SK-N-SH (cell line): ENCODE results near the gene IL18BP. TPM values are rescaled to one million over a fixed set of nuclear protein-coding genes. Genes with fewer than 3 reads are reported as not detected.

Experiments
- ELF1 ChIP-seq: IDR thresholded peaks from 2 replicates; pipeline ENCODE4 v1.4.0; 2012
- EP300 ChIP-seq, 2 experiments: IDR thresholded peaks; 2 replicates each; pipeline versions ENCODE4 v1.4.0 to v1.6.1; 2012; ENCODE audit warnings: borderline replicate concordance in 1 of 2, low read depth in 1 of 2, low read length in 1 of 2
- EZH2phosphoT487 ChIP-seq: fragments of 200-600 bp; sonication (generic); IDR thresholded peaks from 2 replicates; pipeline ENCODE4 v1.6.1; 2017; ENCODE audit warnings: low read depth, mixed run types, mild to moderate bottlenecking, antibody characterized with exemption, moderate library complexity, borderline replicate concordance
- FOXM1 ChIP-seq: IDR thresholded peaks from 2 replicates; pipeline ENCODE4 v1.4.0; 2012; ENCODE audit warnings: low read depth, mild to moderate bottlenecking
- MEF2A ChIP-seq: IDR thresholded peaks from 2 replicates; pipeline ENCODE4 v1.4.0; 2012; ENCODE audit warnings: low read depth, borderline replicate concordance
- NFIC ChIP-seq: IDR thresholded peaks from 2 replicates; pipeline ENCODE4 v1.4.0; 2012; ENCODE audit warnings: borderline replicate concordance
- NRF1 ChIP-seq: IDR thresholded peaks from 2 replicates; pipeline ENCODE4 v1.6.1; 2012; ENCODE audit warnings: low read depth, mild to moderate bottlenecking, low read length
- polyA plus RNA-seq, 3 experiments: library from polyadenylated mRNA; depleted of rRNA; stranded (reverse); fragments of >200 nt; gene quantifications; 2 replicates each; pipeline ENCODE4 v1.2.3, GENCODE V29; 2012
- TF ChIP-seq, protein P1 (sequence below): IDR thresholded peaks from 2 replicates; pipeline ENCODE4 v1.4.0; 2012; ENCODE audit warnings: low read depth, borderline replicate concordance
- TF ChIP-seq, protein P2 (sequence below): IDR thresholded peaks from 2 replicates; pipeline ENCODE4 v1.6.1; 2012; ENCODE audit warnings: mild to moderate bottlenecking, low read depth, low read length, moderate library complexity
- TF ChIP-seq, protein P3 (sequence below): IDR thresholded peaks from 2 replicates; pipeline ENCODE4; 2012
- TF ChIP-seq, protein P4 (sequence below): IDR thresholded peaks from 2 replicates; pipeline ENCODE4 v1.4.0; 2012; ENCODE audit warnings: low read depth
- TF ChIP-seq, protein P5 (sequence below): fragments of 200-600 bp; sonication (generic); IDR thresholded peaks from 2 replicates; pipeline ENCODE4 v1.6.1; 2017; ENCODE audit warnings: antibody characterized with exemption, mild to moderate bottlenecking, moderate library complexity

The IL18BP gene
- polyA plus RNA-seq, 1 of the 3 experiments (the other 2 are of a cell fraction), result 5.0 TPM

DNA sequence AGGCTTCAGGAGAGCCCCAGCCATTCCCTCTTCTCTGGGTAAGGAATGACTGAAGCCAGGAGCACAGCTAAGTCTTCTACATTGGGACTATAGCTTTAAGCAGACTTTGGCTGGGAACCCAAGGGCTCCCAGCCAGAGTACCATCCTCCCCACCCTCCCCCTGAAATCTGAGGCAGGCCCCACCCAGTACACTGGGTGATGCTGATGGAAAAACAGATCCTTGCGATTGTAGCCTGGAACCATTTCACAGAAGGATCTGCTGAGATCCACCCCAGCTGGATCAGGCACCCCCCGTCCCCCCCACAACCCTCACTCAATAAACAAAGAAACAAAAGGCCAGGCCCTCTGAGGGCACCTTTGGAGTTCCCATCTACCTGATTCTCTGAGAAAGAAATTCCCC is 39.8 kb downstream of the IL18BP start (continued):
- TF ChIP-seq, protein P1, sequence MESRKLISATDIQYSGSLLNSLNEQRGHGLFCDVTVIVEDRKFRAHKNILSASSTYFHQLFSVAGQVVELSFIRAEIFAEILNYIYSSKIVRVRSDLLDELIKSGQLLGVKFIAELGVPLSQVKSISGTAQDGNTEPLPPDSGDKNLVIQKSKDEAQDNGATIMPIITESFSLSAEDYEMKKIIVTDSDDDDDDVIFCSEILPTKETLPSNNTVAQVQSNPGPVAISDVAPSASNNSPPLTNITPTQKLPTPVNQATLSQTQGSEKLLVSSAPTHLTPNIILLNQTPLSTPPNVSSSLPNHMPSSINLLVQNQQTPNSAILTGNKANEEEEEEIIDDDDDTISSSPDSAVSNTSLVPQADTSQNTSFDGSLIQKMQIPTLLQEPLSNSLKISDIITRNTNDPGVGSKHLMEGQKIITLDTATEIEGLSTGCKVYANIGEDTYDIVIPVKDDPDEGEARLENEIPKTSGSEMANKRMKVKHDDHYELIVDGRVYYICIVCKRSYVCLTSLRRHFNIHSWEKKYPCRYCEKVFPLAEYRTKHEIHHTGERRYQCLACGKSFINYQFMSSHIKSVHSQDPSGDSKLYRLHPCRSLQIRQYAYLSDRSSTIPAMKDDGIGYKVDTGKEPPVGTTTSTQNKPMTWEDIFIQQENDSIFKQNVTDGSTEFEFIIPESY, result no peak
- TF ChIP-seq, protein P2, sequence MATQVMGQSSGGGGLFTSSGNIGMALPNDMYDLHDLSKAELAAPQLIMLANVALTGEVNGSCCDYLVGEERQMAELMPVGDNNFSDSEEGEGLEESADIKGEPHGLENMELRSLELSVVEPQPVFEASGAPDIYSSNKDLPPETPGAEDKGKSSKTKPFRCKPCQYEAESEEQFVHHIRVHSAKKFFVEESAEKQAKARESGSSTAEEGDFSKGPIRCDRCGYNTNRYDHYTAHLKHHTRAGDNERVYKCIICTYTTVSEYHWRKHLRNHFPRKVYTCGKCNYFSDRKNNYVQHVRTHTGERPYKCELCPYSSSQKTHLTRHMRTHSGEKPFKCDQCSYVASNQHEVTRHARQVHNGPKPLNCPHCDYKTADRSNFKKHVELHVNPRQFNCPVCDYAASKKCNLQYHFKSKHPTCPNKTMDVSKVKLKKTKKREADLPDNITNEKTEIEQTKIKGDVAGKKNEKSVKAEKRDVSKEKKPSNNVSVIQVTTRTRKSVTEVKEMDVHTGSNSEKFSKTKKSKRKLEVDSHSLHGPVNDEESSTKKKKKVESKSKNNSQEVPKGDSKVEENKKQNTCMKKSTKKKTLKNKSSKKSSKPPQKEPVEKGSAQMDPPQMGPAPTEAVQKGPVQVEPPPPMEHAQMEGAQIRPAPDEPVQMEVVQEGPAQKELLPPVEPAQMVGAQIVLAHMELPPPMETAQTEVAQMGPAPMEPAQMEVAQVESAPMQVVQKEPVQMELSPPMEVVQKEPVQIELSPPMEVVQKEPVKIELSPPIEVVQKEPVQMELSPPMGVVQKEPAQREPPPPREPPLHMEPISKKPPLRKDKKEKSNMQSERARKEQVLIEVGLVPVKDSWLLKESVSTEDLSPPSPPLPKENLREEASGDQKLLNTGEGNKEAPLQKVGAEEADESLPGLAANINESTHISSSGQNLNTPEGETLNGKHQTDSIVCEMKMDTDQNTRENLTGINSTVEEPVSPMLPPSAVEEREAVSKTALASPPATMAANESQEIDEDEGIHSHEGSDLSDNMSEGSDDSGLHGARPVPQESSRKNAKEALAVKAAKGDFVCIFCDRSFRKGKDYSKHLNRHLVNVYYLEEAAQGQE, result no peak
- TF ChIP-seq, protein P3, sequence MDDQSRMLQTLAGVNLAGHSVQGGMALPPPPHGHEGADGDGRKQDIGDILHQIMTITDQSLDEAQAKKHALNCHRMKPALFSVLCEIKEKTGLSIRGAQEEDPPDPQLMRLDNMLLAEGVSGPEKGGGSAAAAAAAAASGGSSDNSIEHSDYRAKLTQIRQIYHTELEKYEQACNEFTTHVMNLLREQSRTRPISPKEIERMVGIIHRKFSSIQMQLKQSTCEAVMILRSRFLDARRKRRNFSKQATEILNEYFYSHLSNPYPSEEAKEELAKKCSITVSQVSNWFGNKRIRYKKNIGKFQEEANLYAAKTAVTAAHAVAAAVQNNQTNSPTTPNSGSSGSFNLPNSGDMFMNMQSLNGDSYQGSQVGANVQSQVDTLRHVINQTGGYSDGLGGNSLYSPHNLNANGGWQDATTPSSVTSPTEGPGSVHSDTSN, result no peak
- TF ChIP-seq MEF2A (no peak), ELF1 (no peak), EZH2phosphoT487 (no peak), FOXM1 (no peak), NFIC (peak; percentile 72), EP300 (IDR thresholded peaks at IDR 0.05; ENCODE audit: borderline replicate concordance in 1 of 2, low read depth in 1 of 2, low read length in 1 of 2) (0 out of 4 replicates have a peak, but pooled peaks of 1 of the 2 experiments have one; percentile 33), NRF1 (no peak)
- TF ChIP-seq, protein P4, sequence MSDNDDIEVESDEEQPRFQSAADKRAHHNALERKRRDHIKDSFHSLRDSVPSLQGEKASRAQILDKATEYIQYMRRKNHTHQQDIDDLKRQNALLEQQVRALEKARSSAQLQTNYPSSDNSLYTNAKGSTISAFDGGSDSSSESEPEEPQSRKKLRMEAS, result 0 out of 2 replicates have a peak, but pooled peaks have one; percentile 29
- TF ChIP-seq, protein P5, sequence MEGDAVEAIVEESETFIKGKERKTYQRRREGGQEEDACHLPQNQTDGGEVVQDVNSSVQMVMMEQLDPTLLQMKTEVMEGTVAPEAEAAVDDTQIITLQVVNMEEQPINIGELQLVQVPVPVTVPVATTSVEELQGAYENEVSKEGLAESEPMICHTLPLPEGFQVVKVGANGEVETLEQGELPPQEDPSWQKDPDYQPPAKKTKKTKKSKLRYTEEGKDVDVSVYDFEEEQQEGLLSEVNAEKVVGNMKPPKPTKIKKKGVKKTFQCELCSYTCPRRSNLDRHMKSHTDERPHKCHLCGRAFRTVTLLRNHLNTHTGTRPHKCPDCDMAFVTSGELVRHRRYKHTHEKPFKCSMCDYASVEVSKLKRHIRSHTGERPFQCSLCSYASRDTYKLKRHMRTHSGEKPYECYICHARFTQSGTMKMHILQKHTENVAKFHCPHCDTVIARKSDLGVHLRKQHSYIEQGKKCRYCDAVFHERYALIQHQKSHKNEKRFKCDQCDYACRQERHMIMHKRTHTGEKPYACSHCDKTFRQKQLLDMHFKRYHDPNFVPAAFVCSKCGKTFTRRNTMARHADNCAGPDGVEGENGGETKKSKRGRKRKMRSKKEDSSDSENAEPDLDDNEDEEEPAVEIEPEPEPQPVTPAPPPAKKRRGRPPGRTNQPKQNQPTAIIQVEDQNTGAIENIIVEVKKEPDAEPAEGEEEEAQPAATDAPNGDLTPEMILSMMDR, result no peak
